GM10266 (cell line): ENCODE data around the gene LAMA4.
"Not testable (repeated sequence)": the region's sequence is repeated elsewhere in the genome, so short reads cannot be mapped to it uniquely, and the experiment has no call there.

Source experiments
- DNase-seq: peaks from one replicate; pipeline ENCODE4 v3.0.0; 2012; ENCODE audit errors: extremely low spot score
- CTCF ChIP-seq: IDR thresholded peaks from 2 replicates; pipeline ENCODE4 v1.5.1; 2012; ENCODE audit warnings: mild to moderate bottlenecking, low read depth; ENCODE audit not compliant: control insufficient read depth, insufficient read depth; ENCODE audit errors: missing control alignments

Gene LAMA4

GRCh38 chr6:112113918-112114317 lies 140.4 kb downstream of the LAMA4 start:
- TF ChIP-seq CTCF, result no peak
- no peak for DNase-seq

- TF ChIP-seq CTCF, result no peak
- DNase-seq, result no peak
Observed at GRCh38 chr6:112113431-112113830, 140.9 kb downstream of the LAMA4 start.

DNA sequence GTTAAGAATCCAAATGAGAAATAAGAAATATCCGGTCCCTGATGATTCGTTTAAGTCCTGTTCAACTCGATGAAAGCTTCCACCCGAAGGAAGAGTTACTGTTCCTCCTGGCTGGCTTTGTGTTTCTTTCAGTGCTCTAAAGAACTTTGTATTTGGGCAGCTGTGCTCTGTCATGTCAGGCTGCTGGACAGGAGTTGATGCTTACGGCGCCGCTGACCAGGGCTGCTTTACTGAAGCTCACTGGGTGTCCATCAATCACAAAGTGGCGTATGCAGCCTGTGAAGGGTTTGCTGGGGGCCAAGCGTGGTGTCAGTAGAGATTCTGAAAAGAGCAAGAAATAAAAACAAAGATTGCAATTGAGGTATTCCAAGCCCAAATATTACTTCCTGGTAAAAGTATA lies 145.1 kb downstream of the LAMA4 start:
- TF ChIP-seq CTCF, result no peak
- DNase-seq, result no peak

DNA sequence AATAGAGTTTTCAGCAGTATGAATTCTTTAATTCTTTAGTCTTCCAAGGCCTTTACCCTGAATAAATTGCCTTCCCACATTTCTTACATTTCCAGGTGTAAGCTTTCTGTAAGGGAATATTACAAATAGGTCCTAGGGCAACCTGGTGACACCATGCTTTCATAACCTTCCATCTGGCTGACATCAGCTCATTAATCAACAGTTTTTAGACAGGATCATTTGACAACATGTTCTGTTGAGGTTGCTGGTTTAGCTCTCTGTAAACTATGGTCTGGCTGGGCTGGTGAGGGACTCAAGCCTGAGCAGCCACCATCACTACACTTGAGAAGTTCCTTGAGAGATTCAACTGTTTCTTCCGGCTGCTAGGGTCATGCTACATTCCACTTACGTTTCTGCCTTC lies 147.8 kb downstream of the LAMA4 start:
- DNase-seq, result no peak
- TF ChIP-seq CTCF, result no peak

DNA sequence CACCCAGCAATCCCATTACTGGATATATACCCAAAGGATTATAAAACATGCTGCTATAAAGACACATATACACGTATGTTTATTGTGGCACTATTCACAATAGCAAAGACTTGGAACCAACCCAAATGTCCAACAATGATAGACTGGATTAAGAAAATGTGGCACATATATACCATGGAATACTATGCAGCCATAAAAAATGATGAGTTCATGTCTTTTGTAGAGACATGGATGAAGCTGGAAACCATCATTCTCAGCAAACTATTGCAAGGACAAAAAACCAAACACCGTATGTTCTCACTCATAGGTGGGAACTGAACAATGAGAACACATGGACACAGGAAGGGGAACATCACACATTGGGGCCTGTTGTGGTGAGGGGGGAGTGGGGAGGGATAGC lies 148.3 kb downstream of the LAMA4 start:
- DNase-seq, result not testable (repeated sequence)

DNA sequence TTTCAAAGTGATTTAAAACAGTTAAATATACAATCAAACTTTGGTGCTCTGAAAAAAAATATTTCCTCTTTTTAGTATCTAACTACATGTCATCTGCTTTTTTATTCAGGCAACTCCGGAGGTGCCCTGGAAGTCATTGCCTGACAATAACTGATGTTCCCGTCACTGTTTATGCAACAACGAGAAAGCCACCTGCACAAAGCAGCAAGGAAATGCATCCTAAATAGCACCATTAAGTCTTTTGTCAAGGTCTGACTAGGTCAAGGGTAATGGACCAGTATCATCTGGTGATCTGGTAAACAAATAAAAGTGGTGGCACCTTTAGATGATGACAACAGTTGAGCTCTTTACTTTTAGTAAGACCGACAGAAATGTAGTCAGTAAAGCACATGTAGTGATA lies 153.8 kb downstream of the LAMA4 start:
- TF ChIP-seq CTCF, result no peak
- no peak for DNase-seq

DNA sequence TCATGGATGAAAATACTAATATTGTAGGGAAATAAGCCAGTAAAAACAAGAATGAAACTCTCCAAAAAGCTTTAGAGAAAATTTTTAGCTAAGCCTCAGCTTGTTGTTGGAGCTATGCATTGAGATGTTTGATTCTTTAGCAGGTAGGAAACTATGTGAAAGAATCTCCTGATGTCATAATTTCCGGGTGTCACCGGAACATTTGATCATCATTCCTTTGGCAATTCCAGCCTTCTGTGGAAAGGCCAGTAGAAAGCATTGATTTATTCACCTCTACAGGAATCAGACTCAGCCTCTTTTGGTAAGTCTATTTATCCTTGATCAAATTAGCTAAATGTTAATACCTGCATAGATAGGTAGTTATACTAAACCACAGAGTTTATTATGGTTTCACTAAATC lies 157.5 kb downstream of the LAMA4 start:
- no peak for TF ChIP-seq CTCF
- no peak for DNase-seq

DNA sequence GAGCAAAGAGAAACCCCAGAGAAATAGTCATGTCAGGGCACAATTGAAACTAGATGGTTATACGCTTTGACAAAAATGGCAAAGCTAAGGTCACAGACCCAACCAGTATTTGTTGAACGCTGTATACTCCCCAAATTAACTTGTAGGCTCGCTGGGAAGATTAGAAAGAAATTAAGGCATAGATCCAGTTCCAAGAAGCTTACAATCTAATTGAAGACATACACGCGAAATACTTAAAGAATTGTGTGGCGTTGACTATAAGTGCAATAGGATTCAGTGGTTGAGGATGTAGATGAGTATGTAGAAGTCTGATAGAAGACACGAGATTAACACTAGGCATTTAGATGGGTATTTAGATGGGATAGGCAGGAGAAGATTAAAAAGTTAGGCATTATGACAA lies 166.5 kb downstream of the LAMA4 start:
- DNase-seq, result no peak
- no peak for TF ChIP-seq CTCF
